Astrocyte (in vitro differentiated cells and primary cell): ENCODE measurements around the gene ZNF343.

ENCODE experiments used
- CTCF ChIP-seq: IDR thresholded peaks from 2 replicates; pipeline ENCODE4 v1.5.1; 2011; ENCODE audit warnings: low read depth, mild to moderate bottlenecking, inconsistent platforms, low read length, moderate library complexity; ENCODE audit not compliant: insufficient read depth
- EZH2 ChIP-seq: IDR thresholded peaks from 2 replicates; pipeline ENCODE4 v1.6.1; 2012; ENCODE audit warnings: mild to moderate bottlenecking, low read length, inconsistent platforms; ENCODE audit not compliant: insufficient read depth

GRCh38 chr20:2475850-2476741 lies 32.6 kb downstream of the ZNF343 start:
- TF ChIP-seq CTCF: no peak
- no peak for TF ChIP-seq EZH2
